Mucosa of stomach (tissue), 1 donor: ENCODE results near the gene NPDC1.

Experiments used
- H3K27me3 ChIP-seq: one replicate; pipeline ENCODE4 v1.7.0; 2013; ENCODE audit warnings: mild to moderate bottlenecking, low read length; ENCODE audit not compliant: control insufficient read depth, insufficient read depth
- H3K36me3 ChIP-seq: one replicate; pipeline ENCODE4 v1.7.0; 2013; ENCODE audit warnings: low read length; ENCODE audit not compliant: control insufficient read depth, insufficient read depth
- H3K4me1 ChIP-seq: one replicate; pipeline ENCODE4 v1.7.0; 2013; ENCODE audit warnings: mild to moderate bottlenecking, low read length; ENCODE audit not compliant: control insufficient read depth, insufficient read depth
- H3K4me3 ChIP-seq: one replicate; pipeline ENCODE4 v1.7.0; 2013; ENCODE audit warnings: low read length
- H3K9ac ChIP-seq: one replicate; pipeline ENCODE4 v1.7.0; 2013; ENCODE audit warnings: mild to moderate bottlenecking, low read length, moderate library complexity
- H3K9me3 ChIP-seq: one replicate; pipeline ENCODE4 v1.7.0; 2013; ENCODE audit warnings: mild to moderate bottlenecking, low read length, moderate library complexity; ENCODE audit not compliant: control insufficient read depth
- donor health status: Pancreatic carcinoma.

Gene NPDC1

DNA sequence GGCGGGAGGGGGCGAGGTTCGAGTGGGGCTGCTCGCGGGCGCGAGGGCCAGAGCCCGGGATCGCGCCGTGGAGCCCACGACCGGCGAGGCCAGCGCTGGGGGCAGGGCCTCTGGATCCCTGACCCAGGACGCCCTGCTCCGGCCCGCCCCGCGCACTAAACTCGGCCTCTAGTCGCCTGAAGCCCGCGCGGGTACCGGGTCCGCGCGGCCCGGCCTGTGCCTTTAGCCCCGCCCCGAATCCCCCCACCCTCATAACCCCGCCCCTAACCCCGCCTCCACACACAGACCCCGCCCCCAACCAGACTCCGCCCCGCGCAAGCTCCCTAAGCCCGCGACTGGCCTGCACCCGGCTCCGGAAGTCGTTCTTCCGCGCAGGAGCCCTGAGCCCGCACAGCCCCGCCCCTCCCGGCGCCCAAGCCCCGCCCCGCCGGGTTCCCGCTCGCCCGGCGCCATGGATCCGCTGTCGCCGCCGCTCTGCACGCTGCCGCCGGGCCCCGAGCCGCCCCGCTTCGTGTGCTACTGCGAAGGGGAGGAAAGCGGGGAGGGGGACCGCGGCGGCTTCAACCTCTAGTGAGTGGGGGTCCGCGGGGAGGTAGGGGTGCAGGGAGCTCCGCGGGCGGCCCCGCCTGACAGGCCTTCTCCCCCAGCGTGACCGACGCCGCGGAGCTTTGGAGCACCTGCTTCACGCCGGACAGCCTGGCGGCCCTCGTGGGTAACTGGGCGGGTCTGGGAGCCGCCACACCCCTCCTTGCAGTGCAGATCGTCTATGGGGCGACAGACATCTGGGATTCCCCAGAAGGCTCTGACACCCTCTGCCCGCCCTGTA, 53.8 kb downstream of the NPDC1 start, which contains the start of gene PAXX:
TSS of gene PAXX (plus strand) at position 430 of the 826 bp plus-strand sequence. CDS start at position 452, 22 bp downstream.
- peaks cover under 1% of the 10 kb centered on the region for H3K27me3 ChIP-seq

DNA sequence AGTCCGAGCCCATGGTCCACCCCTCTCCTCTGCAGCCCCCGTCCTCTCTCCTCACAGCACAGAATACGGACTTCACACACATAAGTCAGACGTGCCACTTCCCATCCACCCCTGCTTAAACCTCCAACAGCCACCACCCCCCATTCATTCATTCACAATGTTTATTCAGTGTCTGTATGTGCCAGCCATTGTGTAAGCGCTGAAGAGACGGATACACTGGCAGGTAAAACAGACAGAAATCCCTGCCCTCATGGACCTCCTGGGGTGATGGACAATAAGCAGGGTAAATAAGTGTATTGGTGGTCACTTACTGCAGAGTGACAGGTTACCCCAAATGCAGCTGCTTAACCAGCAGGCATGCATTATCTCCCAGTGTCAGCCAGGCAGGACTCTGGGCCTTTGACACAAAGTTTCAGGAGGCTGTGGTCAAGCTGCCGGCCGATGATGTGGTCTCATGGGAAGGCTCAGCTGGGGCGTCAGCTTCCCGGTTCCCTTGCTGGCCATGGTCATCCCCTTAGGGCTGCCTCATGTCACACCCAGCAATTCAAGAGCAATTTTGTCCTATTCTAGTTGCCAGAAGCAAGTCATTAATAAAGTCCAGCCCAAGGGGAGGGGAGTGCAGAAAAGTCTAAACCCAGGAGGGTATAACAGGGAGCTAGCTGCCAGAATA, 55.6 kb downstream of the NPDC1 start:
- no peak overlapping the region for H3K9ac ChIP-seq
- H3K4me1 ChIP-seq = peaks cover 17% of the 10 kb centered on the region
- H3K4me3 ChIP-seq = no peak overlapping the region
- no peaks in the 10 kb centered on the region for H3K9me3 ChIP-seq
- H3K27me3 ChIP-seq = peaks cover 7% of the 10 kb centered on the region
- no peaks in the 10 kb centered on the region for H3K36me3 ChIP-seq

More for the DNA sequence above, 53.8 kb downstream of the NPDC1 start, which contains the start of gene PAXX:
- peak within 1 kb of the TSS; percentile 63 for H3K4me3 ChIP-seq
- H3K9ac ChIP-seq = peak within 1 kb of the TSS; percentile 65
- H3K9me3 ChIP-seq = no peaks in the 10 kb centered on the region
- H3K36me3 ChIP-seq = no peaks in the 10 kb centered on the region
- H3K4me1 ChIP-seq = peaks cover 35% of the 10 kb centered on the region
